Esophagus squamous epithelium (tissue), 4 donors: ENCODE measurements around the gene ST3GAL4.

ENCODE experiments used
- POLR2A ChIP-seq, 4 donors: fragments of 450-650 bp; IDR thresholded peaks; one replicate each; pipeline ENCODE4 v1.6.1; 2017; ENCODE audit warnings: antibody characterized with exemption in 4 of 4, mild to moderate bottlenecking in 4 of 4, moderate library complexity in 3 of 4
- TF ChIP-seq, protein P1 (sequence below), 6 experiments: fragments of 450-650 bp in 4 of 6; fragments of 200-600 bp in 2 of 6; sonication (generic) in 2 of 6; IDR thresholded peaks; one replicate each; pipeline ENCODE4 v1.5.1; 2016 to 2019; ENCODE audit warnings: antibody characterized with exemption in 6 of 6, mild to moderate bottlenecking in 4 of 6, moderate library complexity in 4 of 6

DNA sequence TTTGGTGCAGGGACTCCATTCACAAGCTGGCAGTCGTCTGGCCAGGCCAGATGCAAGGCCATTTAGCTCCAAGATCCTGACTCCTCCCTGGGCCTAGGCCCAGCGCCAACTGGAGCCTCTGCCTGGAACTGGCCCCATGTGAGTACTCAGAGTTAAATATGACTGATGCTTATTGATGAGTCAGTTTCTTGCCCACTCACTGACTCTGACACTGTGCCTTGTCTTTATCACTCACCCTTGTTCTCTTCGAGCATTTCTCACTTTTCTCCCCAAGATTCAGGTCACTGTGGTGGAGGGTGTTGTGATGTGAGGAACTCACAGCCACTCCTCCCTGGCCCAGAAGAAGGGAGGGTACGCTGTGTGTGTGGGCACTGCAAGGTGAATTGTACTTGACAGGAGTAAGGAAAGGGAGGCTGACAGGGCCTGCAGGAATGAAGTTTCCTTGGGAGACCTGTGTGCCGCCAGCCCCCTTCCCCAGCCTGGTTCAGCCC, 23.2 kb upstream of the ST3GAL4 start:
- TF ChIP-seq, protein P1, sequence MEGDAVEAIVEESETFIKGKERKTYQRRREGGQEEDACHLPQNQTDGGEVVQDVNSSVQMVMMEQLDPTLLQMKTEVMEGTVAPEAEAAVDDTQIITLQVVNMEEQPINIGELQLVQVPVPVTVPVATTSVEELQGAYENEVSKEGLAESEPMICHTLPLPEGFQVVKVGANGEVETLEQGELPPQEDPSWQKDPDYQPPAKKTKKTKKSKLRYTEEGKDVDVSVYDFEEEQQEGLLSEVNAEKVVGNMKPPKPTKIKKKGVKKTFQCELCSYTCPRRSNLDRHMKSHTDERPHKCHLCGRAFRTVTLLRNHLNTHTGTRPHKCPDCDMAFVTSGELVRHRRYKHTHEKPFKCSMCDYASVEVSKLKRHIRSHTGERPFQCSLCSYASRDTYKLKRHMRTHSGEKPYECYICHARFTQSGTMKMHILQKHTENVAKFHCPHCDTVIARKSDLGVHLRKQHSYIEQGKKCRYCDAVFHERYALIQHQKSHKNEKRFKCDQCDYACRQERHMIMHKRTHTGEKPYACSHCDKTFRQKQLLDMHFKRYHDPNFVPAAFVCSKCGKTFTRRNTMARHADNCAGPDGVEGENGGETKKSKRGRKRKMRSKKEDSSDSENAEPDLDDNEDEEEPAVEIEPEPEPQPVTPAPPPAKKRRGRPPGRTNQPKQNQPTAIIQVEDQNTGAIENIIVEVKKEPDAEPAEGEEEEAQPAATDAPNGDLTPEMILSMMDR (IDR thresholded peaks at IDR 0.05), result no peak
- no peak for TF ChIP-seq POLR2A (IDR thresholded peaks at IDR 0.05)
